Spleen (tissue), 7 donors: Measurements from ENCODE around the gene PRKAG1.

ENCODE experiments used
- POLR2A ChIP-seq, 3 donors: fragments of 450-650 bp; IDR thresholded peaks; one replicate each; pipeline ENCODE4 v1.5.1; 2017; ENCODE audit warnings: antibody characterized with exemption in 3 of 3, mild to moderate bottlenecking in 1 of 3
- POLR2AphosphoS5 ChIP-seq, 3 donors: sonication (generic); formaldehyde crosslinking; IDR thresholded peaks; one replicate each; pipeline ENCODE4 v1.5.1; 2017; ENCODE audit warnings: antibody characterized with exemption in 3 of 3
- TF ChIP-seq, protein P1 (sequence below), 11 experiments: fragments of 200-600 bp in 7 of 11; fragments of 450-650 bp in 4 of 11; sonication (generic) in 4 of 11; IDR thresholded peaks in 8 of 11; conservative IDR thresholded peaks in 3 of 11; 1 replicate in 7 of 11; 2 replicates in 4 of 11; pipeline versions ENCODE4 v1.4.0 to v1.8.0; 2016 to 2021; ENCODE audit warnings: antibody characterized with exemption in 11 of 11, inconsistent platforms in 4 of 11, mild to moderate bottlenecking in 1 of 11
- donor health status: DM: no; HTN: no; CAD: no; lungs with moderate emphysema.
- donor health status: DM: no; HTN: no; CAD: no.
- donor health status: DM: no; HTN: no; CAD: no.

DNA sequence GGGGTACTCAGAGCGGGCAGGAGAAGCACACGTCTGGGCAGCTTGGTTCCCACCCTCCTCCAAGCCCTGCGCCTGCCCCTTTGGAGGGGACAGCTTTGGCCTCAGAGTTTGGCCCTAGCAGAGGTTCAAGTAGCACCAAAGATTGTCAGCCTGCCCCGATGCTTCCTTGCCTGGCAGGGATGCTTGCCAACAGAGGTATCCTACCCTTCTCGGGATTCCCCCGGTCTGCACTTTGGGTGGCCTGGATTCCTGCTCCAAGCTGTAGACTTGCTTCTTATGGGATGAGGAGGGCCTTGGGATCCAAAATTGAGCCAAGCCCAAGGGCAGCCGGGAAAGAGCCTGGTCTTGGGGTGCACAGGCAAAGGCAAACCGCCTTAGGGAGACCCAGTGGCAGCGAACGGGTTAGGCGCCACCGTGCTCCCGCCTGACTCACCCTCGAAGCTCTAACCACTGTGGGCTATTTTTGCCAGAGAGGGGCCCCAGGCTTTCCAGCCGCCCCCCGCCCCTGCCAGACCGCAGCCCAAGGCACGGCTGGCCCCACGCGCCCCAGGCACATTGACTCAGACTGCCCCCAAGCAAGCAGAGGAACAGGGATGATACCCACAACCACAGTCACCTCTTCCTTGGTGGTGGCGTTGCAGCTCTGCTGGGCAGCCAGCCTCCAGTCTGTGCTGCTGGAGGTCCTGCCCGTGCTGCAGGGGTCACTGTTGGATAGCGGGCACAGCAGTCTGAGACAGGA is 46.2 kb downstream of the PRKAG1 start:
- TF ChIP-seq POLR2AphosphoS5 (IDR thresholded peaks at IDR 0.05) (no peak), POLR2A (IDR thresholded peaks at IDR 0.05) (no peak)
- TF ChIP-seq, protein P1, sequence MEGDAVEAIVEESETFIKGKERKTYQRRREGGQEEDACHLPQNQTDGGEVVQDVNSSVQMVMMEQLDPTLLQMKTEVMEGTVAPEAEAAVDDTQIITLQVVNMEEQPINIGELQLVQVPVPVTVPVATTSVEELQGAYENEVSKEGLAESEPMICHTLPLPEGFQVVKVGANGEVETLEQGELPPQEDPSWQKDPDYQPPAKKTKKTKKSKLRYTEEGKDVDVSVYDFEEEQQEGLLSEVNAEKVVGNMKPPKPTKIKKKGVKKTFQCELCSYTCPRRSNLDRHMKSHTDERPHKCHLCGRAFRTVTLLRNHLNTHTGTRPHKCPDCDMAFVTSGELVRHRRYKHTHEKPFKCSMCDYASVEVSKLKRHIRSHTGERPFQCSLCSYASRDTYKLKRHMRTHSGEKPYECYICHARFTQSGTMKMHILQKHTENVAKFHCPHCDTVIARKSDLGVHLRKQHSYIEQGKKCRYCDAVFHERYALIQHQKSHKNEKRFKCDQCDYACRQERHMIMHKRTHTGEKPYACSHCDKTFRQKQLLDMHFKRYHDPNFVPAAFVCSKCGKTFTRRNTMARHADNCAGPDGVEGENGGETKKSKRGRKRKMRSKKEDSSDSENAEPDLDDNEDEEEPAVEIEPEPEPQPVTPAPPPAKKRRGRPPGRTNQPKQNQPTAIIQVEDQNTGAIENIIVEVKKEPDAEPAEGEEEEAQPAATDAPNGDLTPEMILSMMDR (IDR thresholded peaks at IDR 0.05 in 8 of 11, conservative IDR thresholded peaks at IDR 0.05 in 3 of 11): no peak
